Neural progenitor cell (in vitro differentiated cells): ENCODE results near the gene MPZ.

ENCODE experiments used
- CTCF ChIP-seq: fragments of 200-600 bp; sonication (generic); IDR thresholded peaks from 2 replicates; pipeline ENCODE4 v1.5.1; 2017; ENCODE audit warnings: antibody characterized with exemption, mild to moderate bottlenecking
- EZH2 ChIP-seq: fragments of 200-600 bp; sonication (generic); IDR thresholded peaks from 2 replicates; pipeline ENCODE4 v1.6.1; 2017; ENCODE audit warnings: antibody characterized with exemption, mild to moderate bottlenecking, moderate library complexity
- EZH2phosphoT487 ChIP-seq: fragments of 200-600 bp; sonication (generic); IDR thresholded peaks from 2 replicates; pipeline ENCODE4 v1.6.1; 2017; ENCODE audit warnings: antibody characterized with exemption

GRCh38 chr1:161290779-161291178 lies 19.0 kb downstream of the MPZ start:
- TF ChIP-seq CTCF (no peak), EZH2 (no peak), EZH2phosphoT487 (no peak)
